Neural cell (in vitro differentiated cells): ENCODE data around the gene PRSS16. TPM values are rescaled to one million over a fixed set of nuclear protein-coding genes. Genes with fewer than 3 reads are reported as not detected.

Experiments
- H2AFZ ChIP-seq: fragments of 200-600, 300-800 bp; sonication (generic), shearing (Covaris generic); 2 replicates; pipeline ENCODE4 v1.6.0; 2014; ENCODE audit warnings: low read depth, mild to moderate bottlenecking, antibody characterized with exemption, low read length, moderate library complexity
- H3F3A ChIP-seq: fragments of 200-600 bp; shearing (Covaris generic); 2 replicates; pipeline ENCODE4 v1.6.1; 2016; ENCODE audit warnings: mild to moderate bottlenecking, moderate library complexity, mixed read lengths, antibody characterized with exemption, low read length; ENCODE audit not compliant: insufficient read depth, poor library complexity, severe bottlenecking
- H3K27ac ChIP-seq: fragments of 200-600, 300-800 bp; sonication (generic), shearing (Covaris generic); 2 replicates; pipeline ENCODE4 v1.5.1; 2014; ENCODE audit warnings: mild to moderate bottlenecking, low read length, moderate library complexity
- H3K27me3 ChIP-seq: fragments of 300-800, 200-600 bp; sonication (generic), shearing (Covaris generic); 2 replicates; pipeline ENCODE4 v1.6.0; 2014; ENCODE audit warnings: mild to moderate bottlenecking, low read depth, low read length, moderate library complexity; ENCODE audit not compliant: insufficient read depth
- H3K36me3 ChIP-seq: fragments of 300-800, 200-600 bp; sonication (generic), shearing (Covaris generic); 2 replicates; pipeline ENCODE4 v1.5.1; 2014; ENCODE audit warnings: mild to moderate bottlenecking, antibody characterized with exemption, low read length, moderate library complexity; ENCODE audit not compliant: insufficient read depth
- H3K4me2 ChIP-seq: fragments of 300-800, 200-600 bp; sonication (generic), shearing (Covaris generic); 2 replicates; pipeline ENCODE4 v1.6.0; 2014; ENCODE audit warnings: mild to moderate bottlenecking, low read length
- H3K4me3 ChIP-seq: fragments of 300-800, 200-600 bp; sonication (generic), shearing (Covaris generic); 2 replicates; pipeline ENCODE4 v1.5.1; 2014; ENCODE audit warnings: mild to moderate bottlenecking, low read length, moderate library complexity
- H3K79me2 ChIP-seq: fragments of 200-600 bp; shearing (Covaris generic); replicated peaks from 2 replicates; pipeline ENCODE4 v1.6.0; 2014; ENCODE audit warnings: mild to moderate bottlenecking, low read length, moderate library complexity; ENCODE audit not compliant: insufficient read depth
- H3K9ac ChIP-seq: fragments of 300-800, 200-600 bp; sonication (generic), shearing (Covaris generic); 2 replicates; pipeline ENCODE4 v1.6.1; 2016; ENCODE audit warnings: mild to moderate bottlenecking, low read length, mixed read lengths
- H3K9me2 ChIP-seq: fragments of 200-600 bp; shearing (Covaris generic); 2 replicates; pipeline ENCODE4 v1.6.1; 2016; ENCODE audit warnings: mild to moderate bottlenecking, low read length, mixed read lengths; ENCODE audit not compliant: insufficient read depth
- H3K9me3 ChIP-seq: fragments of 200-600, 300-800 bp; sonication (generic), shearing (Covaris generic); 2 replicates; pipeline ENCODE4 v1.6.1; 2016; ENCODE audit warnings: mild to moderate bottlenecking, mixed run types, low read length, moderate library complexity, mixed read lengths
- H4K20me1 ChIP-seq: fragments of 200-600 bp; shearing (Covaris generic); 2 replicates; pipeline ENCODE4 v1.6.1; 2016; ENCODE audit warnings: mild to moderate bottlenecking, mixed run types; ENCODE audit not compliant: insufficient read depth
- EP300 ChIP-seq: fragments of 450-650 bp; conservative IDR thresholded peaks from 2 replicates; pipeline ENCODE4 v1.6.1; 2014; ENCODE audit warnings: antibody characterized with exemption, mild to moderate bottlenecking, moderate library complexity; ENCODE audit not compliant: poor library complexity, severe bottlenecking
- EZH2 ChIP-seq: fragments of 200-600, 300-800 bp; shearing (Covaris generic), sonication (generic); IDR thresholded peaks from 2 replicates; pipeline ENCODE4 v1.6.1; 2014; ENCODE audit warnings: antibody characterized with exemption, low read length, borderline replicate concordance, mild to moderate bottlenecking; ENCODE audit not compliant: insufficient read depth, poor library complexity, severe bottlenecking
- MXI1 ChIP-seq: fragments of 450-650 bp; conservative IDR thresholded peaks from 2 replicates; pipeline ENCODE4 v1.6.1; 2014; ENCODE audit warnings: antibody characterized with exemption, mild to moderate bottlenecking; ENCODE audit not compliant: poor library complexity, severe bottlenecking
- POLR2AphosphoS5 ChIP-seq: IDR thresholded peaks from 2 replicates; pipeline ENCODE4 v1.6.1; 2012
- RAD21 ChIP-seq: fragments of 450-650 bp; conservative IDR thresholded peaks from 2 replicates; pipeline ENCODE4 v1.6.1; 2014; ENCODE audit warnings: antibody characterized with exemption, mild to moderate bottlenecking, moderate library complexity
- SMC3 ChIP-seq: fragments of 450-650 bp; conservative IDR thresholded peaks from 2 replicates; pipeline ENCODE4 v1.6.1; 2014; ENCODE audit warnings: antibody characterized with exemption, mild to moderate bottlenecking, moderate library complexity; ENCODE audit not compliant: poor library complexity
- TAF1 ChIP-seq: IDR thresholded peaks from 2 replicates; pipeline ENCODE4 v1.6.1; 2012; ENCODE audit warnings: low read depth
- polyA plus RNA-seq: library from polyadenylated mRNA; depleted of rRNA; stranded (reverse); fragments of >200 nt; gene quantifications from 2 replicates; pipeline ENCODE4 v1.2.3, GENCODE V29; 2014
- TF ChIP-seq, protein P1 (sequence below): fragments of 450-650 bp; IDR thresholded peaks from 2 replicates; pipeline ENCODE4 v1.5.1; 2014; ENCODE audit warnings: antibody characterized with exemption, mild to moderate bottlenecking, moderate library complexity; ENCODE audit not compliant: poor library complexity, severe bottlenecking
- TF ChIP-seq, protein P2 (sequence below): IDR thresholded peaks from 2 replicates; pipeline ENCODE4 v1.6.1; 2012; ENCODE audit warnings: borderline replicate concordance

PRSS16 gene
- polyA plus RNA-seq, 1 donor from 2014 or later = not detected

DNA sequence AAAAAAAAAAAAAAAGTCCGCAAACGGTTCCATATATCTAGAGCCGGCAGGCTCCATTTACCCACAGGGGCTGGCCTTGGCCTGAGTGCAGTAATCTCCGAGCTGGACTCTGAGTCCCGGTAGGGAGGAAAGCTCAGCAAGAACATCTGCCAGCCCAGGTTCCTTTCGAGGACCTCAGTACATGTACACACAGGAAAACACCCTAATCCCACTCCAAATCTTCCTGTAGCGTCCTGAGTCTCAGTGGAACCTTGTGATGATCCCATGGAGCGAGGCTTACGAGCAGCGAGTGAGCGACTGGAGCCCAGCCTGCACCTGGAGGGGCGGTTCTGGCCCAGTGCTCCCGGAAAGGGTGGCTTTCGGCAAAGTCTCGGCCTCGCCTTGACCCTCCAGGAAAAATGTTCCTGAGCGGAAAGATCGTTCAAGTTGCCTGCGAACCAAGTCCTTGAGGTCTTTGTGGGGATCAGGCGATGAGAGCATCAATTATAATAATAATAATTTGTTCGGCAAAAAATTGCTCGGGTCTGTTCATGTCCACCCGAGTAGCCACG, 32.1 kb downstream of the PRSS16 start:
- Histone ChIP-seq H3K9ac (no peak overlapping the region), H3F3A (no peaks in the 10 kb centered on the region), H3K27me3 (peaks cover 74% of the 10 kb centered on the region), H4K20me1 (no peaks in the 10 kb centered on the region), H3K79me2 (no peaks in the 10 kb centered on the region), H3K27ac (no peak overlapping the region), H3K9me2 (no peaks in the 10 kb centered on the region), H3K4me3 (peak overlapping the region; percentile 64), H3K9me3 (peaks cover 5% of the 10 kb centered on the region), H2AFZ (no peak overlapping the region), H3K4me2 (peak overlapping the region; percentile 24), H3K36me3 (no peaks in the 10 kb centered on the region)
- TF ChIP-seq EZH2 = no peak
- no peak for TF ChIP-seq MXI1
- no peak for TF ChIP-seq SMC3
- TF ChIP-seq POLR2AphosphoS5 = no peak

DNA sequence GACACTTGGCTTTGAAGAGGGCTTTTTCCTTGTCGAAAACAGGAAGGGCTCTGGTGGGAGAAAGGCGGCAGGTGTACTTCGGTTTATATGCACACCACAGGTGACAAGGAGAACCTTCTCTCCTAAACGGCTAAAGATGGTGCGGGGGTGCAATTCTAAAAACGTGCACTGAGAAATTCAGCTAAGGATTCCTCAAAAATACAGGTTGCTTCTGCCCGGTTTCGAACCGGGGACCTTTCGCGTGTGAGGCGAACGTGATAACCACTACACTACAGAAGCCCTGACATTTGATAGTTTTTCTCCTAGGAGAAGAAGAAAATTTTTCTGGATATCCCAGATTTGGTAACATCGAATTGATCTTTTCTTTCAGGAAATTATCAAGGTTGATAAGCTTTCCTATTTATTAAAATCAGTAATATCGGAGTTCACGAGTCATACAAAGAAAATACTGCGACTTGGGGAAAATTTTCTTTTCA, 32.6 kb downstream of the PRSS16 start:
- Histone ChIP-seq H3K9me3 (peaks cover 5% of the 10 kb centered on the region), H3K9me2 (no peaks in the 10 kb centered on the region), H4K20me1 (no peaks in the 10 kb centered on the region), H3K36me3 (no peaks in the 10 kb centered on the region), H3K4me3 (peak overlapping the region; percentile 64), H3F3A (no peaks in the 10 kb centered on the region), H3K27ac (no peak overlapping the region), H3K79me2 (no peaks in the 10 kb centered on the region), H3K9ac (no peak overlapping the region), H3K4me2 (peak overlapping the region; percentile 78), H2AFZ (no peak overlapping the region), H3K27me3 (peaks cover 71% of the 10 kb centered on the region)
- TF ChIP-seq RAD21 (no peak), TAF1 (no peak), EP300 (no peak), SMC3 (no peak), POLR2AphosphoS5 (no peak)
- TF ChIP-seq, protein P1, sequence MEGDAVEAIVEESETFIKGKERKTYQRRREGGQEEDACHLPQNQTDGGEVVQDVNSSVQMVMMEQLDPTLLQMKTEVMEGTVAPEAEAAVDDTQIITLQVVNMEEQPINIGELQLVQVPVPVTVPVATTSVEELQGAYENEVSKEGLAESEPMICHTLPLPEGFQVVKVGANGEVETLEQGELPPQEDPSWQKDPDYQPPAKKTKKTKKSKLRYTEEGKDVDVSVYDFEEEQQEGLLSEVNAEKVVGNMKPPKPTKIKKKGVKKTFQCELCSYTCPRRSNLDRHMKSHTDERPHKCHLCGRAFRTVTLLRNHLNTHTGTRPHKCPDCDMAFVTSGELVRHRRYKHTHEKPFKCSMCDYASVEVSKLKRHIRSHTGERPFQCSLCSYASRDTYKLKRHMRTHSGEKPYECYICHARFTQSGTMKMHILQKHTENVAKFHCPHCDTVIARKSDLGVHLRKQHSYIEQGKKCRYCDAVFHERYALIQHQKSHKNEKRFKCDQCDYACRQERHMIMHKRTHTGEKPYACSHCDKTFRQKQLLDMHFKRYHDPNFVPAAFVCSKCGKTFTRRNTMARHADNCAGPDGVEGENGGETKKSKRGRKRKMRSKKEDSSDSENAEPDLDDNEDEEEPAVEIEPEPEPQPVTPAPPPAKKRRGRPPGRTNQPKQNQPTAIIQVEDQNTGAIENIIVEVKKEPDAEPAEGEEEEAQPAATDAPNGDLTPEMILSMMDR = no peak

DNA sequence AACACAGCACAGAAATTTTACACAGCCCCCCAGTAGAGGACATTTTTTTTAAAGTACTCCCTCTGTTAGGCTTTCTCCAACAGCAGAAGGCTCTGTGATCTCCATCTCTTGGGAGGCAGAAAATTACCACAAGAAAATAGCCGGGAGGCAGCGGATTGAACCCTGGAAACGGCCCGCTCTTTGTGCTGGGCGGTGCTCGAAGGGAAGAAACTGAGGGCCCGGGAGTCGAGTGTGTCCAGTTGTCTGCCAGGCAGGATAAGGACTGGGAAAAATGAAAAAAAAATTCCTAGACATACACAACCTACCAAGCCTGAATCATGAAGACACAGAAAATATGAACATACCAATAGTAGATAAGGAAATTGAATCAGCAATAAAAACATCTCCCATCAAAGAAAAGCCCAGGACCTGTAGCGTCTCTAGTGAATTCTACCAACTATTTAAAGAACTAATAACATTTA, 33.1 kb downstream of the PRSS16 start:
- Histone ChIP-seq H4K20me1 (no peaks in the 10 kb centered on the region), H3K79me2 (no peaks in the 10 kb centered on the region), H3K27ac (no peak overlapping the region), H3K27me3 (peaks cover 69% of the 10 kb centered on the region), H3F3A (no peaks in the 10 kb centered on the region), H3K4me3 (peak overlapping the region; percentile 64), H3K9me2 (no peaks in the 10 kb centered on the region), H3K36me3 (no peaks in the 10 kb centered on the region), H3K4me2 (peak overlapping the region; percentile 78), H3K9ac (no peak overlapping the region), H3K9me3 (peaks cover 5% of the 10 kb centered on the region), H2AFZ (no peak overlapping the region)
- no peak for TF ChIP-seq MXI1
- TF ChIP-seq, protein P1 = no peak
- TF ChIP-seq POLR2AphosphoS5 = no peak
- TF ChIP-seq EP300 = no peak
- TF ChIP-seq RAD21 = no peak
- no peak for TF ChIP-seq SMC3
- TF ChIP-seq TAF1 = no peak
- TF ChIP-seq, protein P2, sequence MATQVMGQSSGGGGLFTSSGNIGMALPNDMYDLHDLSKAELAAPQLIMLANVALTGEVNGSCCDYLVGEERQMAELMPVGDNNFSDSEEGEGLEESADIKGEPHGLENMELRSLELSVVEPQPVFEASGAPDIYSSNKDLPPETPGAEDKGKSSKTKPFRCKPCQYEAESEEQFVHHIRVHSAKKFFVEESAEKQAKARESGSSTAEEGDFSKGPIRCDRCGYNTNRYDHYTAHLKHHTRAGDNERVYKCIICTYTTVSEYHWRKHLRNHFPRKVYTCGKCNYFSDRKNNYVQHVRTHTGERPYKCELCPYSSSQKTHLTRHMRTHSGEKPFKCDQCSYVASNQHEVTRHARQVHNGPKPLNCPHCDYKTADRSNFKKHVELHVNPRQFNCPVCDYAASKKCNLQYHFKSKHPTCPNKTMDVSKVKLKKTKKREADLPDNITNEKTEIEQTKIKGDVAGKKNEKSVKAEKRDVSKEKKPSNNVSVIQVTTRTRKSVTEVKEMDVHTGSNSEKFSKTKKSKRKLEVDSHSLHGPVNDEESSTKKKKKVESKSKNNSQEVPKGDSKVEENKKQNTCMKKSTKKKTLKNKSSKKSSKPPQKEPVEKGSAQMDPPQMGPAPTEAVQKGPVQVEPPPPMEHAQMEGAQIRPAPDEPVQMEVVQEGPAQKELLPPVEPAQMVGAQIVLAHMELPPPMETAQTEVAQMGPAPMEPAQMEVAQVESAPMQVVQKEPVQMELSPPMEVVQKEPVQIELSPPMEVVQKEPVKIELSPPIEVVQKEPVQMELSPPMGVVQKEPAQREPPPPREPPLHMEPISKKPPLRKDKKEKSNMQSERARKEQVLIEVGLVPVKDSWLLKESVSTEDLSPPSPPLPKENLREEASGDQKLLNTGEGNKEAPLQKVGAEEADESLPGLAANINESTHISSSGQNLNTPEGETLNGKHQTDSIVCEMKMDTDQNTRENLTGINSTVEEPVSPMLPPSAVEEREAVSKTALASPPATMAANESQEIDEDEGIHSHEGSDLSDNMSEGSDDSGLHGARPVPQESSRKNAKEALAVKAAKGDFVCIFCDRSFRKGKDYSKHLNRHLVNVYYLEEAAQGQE = no peak
- TF ChIP-seq EZH2 = no peak
